CD4-positive, alpha-beta T cell treated with Interleukin-4 for 1 hour (primary cell): ENCODE measurements around the gene DNASE1L3.
"Not testable (repeated sequence)": the region's sequence is repeated elsewhere in the genome, so short reads cannot be mapped to it uniquely, and the experiment has no call there.

Experiments
- DNase-seq, 2 donors: peaks; one replicate each; pipeline ENCODE4 v3.0.0-alpha.2; 2020 to 2022

The DNASE1L3 gene

GRCh38 chr3:58210761-58211460 is at the start of gene DNASE1L3:
TSS of gene DNASE1L3 (minus strand) at chr3:58210972. CDS start at chr3:58210906, 66 bp downstream.
- DNase-seq: no peak

- peak in 1 of 2 donors; percentile 35 for DNase-seq
Measured at GRCh38 chr3:58260261-58260731, 49.5 kb upstream of the DNASE1L3 start.

- DNase-seq: no peak
Measured at GRCh38 chr3:58258392-58259055, 47.8 kb upstream of the DNASE1L3 start.

DNA sequence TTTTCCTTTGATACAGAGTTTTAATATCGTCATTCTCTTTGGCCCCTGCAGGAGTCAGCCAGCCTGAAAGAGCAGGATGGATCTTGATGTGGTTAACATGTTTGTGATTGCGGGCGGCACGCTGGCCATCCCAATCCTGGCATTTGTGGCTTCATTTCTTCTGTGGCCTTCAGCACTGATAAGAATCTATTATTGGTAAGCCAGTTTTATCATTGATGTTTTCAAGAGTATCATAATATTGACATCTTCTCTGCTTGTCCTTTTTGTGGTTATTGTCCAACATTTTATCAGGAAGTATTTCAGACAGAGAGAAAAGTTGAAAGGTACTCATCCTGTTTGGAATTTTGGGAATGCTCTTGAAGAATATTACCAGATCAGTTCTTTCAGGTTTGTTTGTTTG is 45.7 kb upstream of the DNASE1L3 start:
- no peak for DNase-seq

DNA sequence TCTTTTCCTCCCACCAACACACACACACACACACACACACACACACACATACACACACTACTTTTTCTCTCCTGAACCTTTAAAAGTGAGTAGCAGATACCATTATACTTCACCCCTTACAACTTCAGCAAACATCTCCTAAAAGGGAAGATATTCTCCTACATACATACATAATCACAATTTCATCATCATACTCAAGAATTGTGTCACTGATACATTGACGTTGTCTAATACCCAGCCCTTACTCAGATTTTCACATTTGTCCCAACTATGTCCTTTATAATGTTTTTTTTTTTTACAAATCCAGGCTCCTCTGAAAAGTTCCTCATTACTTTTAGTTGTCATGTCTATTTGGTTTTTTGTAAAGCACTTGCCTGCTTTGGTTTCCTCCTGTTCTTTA is 45.3 kb upstream of the DNASE1L3 start:
- no peak for DNase-seq

GRCh38 chr3:58254144-58254543 is 43.4 kb upstream of the DNASE1L3 start:
- no peak for DNase-seq

GRCh38 chr3:58251631-58252035 is 40.9 kb upstream of the DNASE1L3 start:
- DNase-seq: no peak

DNA sequence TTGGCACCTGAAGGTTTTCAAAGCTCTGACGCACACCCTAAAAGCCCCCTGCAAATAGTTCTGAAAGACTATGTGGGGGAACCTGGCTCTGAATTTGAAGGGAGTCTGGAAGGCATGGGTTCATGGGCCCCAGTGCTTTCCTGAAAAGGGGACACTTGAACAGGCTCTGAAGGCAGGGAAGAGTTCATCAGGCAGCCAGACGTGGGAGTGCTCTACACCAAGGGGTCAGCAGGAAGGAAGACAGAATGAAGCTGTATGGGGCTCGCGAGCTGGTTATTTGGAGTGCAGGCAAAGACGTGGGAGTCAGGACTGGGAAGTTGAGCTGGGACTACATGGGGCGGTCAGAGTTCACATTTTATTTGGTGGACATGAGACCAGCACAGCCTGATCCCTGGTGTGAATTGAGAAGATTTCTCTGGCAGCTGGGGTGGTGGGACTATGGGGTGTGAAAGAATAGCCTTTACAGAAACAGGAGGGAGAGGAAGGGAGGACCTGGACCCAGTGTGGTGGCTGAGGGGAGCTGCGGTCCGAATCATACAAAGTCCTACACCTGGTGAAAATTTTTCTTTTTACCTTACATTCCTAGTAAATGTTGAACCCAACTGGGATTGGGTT is 39.4 kb upstream of the DNASE1L3 start:
- DNase-seq: no peak

DNA sequence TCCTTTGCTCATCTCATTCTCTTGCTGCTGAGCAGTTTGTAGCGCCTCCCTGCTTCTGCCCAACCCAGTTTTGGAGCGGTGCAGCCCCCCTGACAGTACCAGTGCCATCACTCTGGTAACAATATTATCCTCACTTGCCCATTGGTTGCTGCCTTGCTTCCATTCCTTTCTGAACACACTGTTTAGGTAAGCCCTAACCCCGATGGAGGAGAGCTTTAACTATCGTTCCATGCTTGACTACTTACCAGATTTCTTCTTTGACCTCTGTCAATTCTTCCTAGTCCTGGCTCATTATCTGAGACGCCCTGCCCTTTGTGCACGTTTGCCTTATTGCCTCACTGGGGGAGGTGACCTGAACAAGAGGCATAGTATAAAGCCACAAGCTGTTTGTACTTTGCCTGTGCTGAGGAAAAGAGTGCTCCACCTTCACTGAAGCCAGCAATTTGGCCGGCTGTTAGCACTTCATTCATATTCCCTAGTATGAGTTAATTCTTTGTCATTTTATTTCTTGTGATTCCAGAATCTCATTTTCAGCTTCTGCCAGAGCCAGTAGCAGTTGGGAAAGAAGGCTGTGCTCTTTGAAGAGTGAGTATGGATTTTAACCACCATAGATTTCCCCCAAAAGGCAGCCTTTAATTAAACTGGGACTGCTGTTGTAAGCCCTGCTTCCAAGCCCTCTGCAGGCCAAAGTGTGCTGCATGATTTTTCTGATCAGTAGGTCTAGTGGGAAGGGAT is 38.8 kb upstream of the DNASE1L3 start:
- DNase-seq: no peak

DNA sequence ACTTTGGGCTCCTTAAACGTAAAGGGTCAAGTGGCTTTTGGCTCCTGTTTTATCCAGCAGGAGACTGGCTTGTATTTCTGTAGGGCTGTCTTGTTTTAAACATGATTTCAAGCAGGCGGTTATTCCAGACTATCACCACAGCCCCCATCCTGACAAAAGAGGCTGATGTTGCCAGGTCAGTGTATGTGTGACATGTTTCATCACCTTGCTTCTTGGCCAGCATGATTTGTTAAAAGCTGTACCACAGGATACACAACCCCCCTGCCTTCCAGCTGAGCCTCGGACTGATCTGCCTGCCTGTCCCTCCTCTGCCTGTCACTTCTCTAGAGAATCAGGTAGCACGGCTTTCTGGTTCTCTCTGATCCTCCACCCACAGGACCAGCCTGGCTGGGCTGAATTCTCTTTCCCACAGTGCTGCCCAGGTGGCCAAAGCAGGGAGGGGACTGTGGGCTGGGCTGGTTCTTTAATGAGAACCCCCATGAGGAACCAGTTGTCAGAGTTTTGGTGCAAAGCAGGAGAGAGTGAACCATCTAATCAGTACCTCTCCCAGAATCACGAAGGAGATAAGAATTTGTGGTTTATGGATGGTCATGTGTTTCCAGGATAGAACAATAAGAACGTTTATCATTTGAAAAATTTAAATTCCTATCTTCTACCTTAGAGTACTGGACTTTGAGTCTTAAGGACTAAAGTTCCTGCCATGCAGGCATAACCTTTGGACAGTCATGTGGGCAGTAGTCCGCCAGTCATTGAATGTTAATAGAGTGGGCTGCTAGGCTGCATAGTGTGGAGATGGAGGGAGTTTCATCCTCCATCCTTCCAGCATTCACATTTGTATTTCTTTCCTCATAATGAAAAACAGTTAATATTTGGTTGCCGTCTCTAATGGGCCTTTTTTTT is 35.6 kb upstream of the DNASE1L3 start:
- no peak for DNase-seq

DNA sequence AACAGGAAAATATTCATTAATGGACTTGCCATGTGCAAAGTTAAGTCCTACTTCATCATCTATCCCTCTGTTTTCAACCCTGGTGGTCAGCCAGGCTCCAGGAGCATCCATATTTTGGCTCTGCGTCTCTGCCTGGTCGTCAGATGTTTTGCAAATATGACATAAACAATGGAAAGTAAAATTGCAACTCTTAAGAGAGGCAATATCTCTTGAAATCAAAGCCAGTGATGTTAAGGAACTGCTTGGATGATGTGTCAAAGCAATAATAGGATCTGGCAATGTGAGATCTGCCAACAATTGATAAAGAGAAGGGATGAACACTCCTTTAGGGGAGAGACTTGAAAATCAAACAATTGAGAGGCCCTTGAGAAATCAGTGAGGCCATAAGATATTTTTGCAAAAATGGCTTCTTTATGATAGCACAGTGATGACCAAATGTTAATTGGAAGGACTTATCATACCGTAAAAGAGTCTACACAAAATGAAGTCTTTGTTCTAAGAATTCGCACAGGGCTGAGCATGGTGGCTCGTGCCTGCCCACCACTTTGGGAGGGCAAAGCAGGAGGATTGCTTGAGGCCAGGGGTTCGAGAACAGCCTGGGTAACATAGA is 33.3 kb upstream of the DNASE1L3 start:
- DNase-seq: no peak

DNA sequence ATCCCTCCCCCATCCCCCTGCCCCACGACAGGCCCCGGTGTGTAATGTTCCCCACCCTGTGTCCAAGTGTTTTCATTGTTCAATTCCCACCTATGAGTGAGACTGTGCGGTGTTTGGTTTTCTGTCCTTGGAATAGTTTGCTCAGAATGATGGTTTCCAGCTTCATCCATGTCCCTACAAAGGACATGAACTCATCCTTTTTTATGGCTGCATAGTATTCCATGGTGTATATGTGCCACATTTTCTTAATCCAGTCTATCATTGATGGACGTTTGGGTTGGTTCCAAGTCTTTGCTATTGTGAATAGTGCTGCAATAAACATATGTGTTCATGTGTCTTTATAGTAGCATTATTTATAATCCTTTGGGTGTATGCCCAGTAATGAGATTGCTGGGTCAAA is 32.1 kb upstream of the DNASE1L3 start:
- DNase-seq: not testable (repeated sequence)

GRCh38 chr3:58242340-58242739 is 31.6 kb upstream of the DNASE1L3 start:
- DNase-seq: no peak

DNA sequence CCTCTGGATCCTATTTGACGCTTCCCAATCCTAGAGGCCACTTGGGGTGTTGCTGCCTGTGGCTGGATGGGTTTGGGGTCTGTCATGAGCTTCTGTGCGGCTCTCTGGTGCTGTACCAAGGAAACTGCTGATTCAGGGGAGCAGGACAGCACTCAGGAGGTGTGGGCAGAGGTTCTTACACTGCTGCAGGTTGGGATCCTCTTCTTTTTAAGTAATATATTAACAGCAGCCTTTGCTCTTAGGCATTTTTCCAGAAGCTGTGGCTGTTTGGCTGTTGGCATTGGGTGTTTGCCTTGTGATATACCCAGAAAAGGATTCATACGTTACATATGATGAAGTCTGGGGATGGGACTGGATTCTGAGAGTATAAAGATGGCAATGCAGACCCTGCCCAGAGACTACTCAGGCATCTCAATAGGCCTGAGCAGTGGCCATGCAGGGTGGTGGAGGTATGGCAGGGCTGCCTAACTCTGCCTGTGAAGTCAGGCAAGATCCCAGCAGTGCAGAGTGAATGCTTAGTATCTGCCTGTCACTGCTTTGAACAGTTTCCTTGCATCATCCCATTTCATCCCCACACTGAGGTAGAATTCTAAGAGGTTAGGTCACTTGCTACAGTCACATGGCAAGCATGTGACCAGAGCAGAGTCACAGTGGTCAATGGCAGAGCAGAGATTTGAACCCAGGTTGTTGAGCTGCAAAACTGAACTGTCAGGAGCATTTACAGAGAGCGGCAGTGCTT is 30.7 kb upstream of the DNASE1L3 start:
- DNase-seq: no peak

GRCh38 chr3:58238830-58239229 is 28.1 kb upstream of the DNASE1L3 start:
- no peak for DNase-seq

DNA sequence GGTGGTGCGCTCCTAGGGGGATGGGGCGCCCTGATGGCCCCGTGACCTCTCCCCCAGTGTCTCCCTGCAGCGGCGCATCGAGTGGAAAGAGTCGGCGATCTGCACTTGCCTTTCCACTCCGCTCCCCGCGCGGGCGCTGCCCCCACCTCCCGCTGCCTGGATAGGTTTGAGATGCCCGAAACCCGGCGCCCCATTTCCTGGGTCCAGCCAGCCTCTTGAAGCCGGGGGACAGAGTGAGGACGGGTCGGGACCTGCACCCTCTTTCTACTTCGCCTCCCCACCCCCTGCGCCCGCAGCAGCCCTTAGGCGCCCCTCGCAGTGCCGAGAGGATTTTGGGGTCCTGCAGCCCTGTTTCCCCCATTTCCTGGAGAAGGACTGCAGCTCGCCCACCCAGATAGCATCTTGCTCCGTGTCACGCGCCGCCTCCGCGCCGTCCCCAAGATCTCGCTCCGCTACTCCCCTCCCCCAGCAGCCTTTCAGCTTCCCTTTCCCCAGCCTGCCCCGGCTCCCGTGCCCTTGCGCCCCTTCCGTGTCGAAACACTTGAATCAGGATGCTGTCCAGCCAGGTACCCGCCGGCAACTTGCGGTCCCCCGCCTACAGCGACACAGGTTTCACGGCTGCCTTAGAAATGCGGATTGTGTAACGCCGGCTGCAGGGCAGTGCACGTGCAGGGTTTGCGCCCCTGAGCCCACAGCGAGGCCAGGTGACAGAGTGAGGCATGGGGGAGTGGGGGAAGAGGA is 27.3 kb upstream of the DNASE1L3 start:
- peak; percentile 26 to 55 for DNase-seq

- DNase-seq: peak; percentile 74 to 87
Measured at GRCh38 chr3:58237238-58237940, 26.6 kb upstream of the DNASE1L3 start, which contains the start of gene ABHD6. TSS of gene ABHD6 (plus strand) at chr3:58237792. CDS start at chr3:58256587, 18,795 bp downstream.

GRCh38 chr3:58236527-58237237 is 25.9 kb upstream of the DNASE1L3 start:
- no peak for DNase-seq

DNA sequence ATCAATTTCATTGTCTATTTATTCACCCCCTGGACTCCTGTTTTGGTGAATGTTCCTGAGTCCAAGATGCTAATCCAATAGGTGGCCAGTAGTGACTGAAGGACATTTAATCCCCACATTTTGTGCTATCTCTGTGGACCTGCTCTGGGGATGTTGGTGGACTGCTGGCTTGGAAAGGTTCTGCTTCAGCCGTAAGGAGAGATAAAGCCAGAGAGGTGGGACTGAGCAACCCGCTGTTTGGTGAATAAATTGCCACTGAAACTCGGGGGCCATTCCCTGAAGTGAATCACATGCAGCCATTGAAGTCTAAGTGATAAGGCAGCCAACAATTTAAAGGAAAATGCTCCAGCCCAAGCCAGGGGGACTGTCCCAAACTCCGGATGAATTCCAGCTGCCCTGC is 25.2 kb upstream of the DNASE1L3 start:
- DNase-seq: no peak
